Neural cell (in vitro differentiated cells): ENCODE data around the gene ABCA8.

Experiments used
- EZH2 ChIP-seq: fragments of 200-600, 300-800 bp; shearing (Covaris generic), sonication (generic); IDR thresholded peaks from 2 replicates; pipeline ENCODE4 v1.6.1; 2014; ENCODE audit warnings: antibody characterized with exemption, low read length, borderline replicate concordance, mild to moderate bottlenecking; ENCODE audit not compliant: insufficient read depth, poor library complexity, severe bottlenecking
- RAD21 ChIP-seq: fragments of 450-650 bp; conservative IDR thresholded peaks from 2 replicates; pipeline ENCODE4 v1.6.1; 2014; ENCODE audit warnings: antibody characterized with exemption, mild to moderate bottlenecking, moderate library complexity
- TF ChIP-seq, protein P1 (sequence below): fragments of 450-650 bp; IDR thresholded peaks from 2 replicates; pipeline ENCODE4 v1.5.1; 2014; ENCODE audit warnings: antibody characterized with exemption, mild to moderate bottlenecking, moderate library complexity; ENCODE audit not compliant: poor library complexity, severe bottlenecking
- TF ChIP-seq, protein P2 (sequence below): IDR thresholded peaks from 2 replicates; pipeline ENCODE4 v1.6.1; 2012; ENCODE audit warnings: borderline replicate concordance

DNA sequence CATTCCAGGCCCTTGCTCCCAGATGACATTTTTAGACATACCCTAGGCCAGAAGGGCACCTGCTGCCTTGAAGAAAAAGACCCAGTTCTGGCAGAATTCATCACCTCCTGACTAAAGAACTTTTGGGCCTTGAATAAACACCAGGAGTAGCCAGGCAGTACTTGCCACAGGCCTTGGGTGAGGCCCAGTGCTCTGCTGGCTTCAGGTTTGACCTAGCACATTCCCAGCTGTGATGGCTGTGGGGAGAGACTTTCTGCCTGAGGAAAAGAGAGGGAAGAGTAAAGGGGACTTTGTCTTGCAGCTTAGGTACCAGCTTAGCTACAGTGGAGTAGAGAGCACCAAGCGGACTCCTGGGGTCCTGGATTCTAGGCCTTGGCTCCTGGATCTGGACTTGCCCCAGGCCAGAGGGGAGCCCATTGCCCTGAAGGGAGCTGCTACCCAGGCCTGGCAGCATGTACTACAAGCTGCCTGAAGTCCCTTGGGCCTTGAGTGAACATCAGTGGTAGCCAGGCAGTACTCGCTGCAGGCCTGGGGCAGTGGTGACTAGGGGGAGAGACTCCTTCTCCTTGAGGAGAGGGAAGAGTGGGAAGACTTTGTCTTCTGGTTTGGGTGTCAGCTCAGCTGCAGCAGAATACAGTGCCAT is 44.3 kb downstream of the ABCA8 start:
- TF ChIP-seq RAD21 (no peak), EZH2 (no peak)
- TF ChIP-seq, protein P1, sequence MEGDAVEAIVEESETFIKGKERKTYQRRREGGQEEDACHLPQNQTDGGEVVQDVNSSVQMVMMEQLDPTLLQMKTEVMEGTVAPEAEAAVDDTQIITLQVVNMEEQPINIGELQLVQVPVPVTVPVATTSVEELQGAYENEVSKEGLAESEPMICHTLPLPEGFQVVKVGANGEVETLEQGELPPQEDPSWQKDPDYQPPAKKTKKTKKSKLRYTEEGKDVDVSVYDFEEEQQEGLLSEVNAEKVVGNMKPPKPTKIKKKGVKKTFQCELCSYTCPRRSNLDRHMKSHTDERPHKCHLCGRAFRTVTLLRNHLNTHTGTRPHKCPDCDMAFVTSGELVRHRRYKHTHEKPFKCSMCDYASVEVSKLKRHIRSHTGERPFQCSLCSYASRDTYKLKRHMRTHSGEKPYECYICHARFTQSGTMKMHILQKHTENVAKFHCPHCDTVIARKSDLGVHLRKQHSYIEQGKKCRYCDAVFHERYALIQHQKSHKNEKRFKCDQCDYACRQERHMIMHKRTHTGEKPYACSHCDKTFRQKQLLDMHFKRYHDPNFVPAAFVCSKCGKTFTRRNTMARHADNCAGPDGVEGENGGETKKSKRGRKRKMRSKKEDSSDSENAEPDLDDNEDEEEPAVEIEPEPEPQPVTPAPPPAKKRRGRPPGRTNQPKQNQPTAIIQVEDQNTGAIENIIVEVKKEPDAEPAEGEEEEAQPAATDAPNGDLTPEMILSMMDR: no peak
- TF ChIP-seq, protein P2, sequence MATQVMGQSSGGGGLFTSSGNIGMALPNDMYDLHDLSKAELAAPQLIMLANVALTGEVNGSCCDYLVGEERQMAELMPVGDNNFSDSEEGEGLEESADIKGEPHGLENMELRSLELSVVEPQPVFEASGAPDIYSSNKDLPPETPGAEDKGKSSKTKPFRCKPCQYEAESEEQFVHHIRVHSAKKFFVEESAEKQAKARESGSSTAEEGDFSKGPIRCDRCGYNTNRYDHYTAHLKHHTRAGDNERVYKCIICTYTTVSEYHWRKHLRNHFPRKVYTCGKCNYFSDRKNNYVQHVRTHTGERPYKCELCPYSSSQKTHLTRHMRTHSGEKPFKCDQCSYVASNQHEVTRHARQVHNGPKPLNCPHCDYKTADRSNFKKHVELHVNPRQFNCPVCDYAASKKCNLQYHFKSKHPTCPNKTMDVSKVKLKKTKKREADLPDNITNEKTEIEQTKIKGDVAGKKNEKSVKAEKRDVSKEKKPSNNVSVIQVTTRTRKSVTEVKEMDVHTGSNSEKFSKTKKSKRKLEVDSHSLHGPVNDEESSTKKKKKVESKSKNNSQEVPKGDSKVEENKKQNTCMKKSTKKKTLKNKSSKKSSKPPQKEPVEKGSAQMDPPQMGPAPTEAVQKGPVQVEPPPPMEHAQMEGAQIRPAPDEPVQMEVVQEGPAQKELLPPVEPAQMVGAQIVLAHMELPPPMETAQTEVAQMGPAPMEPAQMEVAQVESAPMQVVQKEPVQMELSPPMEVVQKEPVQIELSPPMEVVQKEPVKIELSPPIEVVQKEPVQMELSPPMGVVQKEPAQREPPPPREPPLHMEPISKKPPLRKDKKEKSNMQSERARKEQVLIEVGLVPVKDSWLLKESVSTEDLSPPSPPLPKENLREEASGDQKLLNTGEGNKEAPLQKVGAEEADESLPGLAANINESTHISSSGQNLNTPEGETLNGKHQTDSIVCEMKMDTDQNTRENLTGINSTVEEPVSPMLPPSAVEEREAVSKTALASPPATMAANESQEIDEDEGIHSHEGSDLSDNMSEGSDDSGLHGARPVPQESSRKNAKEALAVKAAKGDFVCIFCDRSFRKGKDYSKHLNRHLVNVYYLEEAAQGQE: no peak
